ENCODE data around the gene FAM237B.
"Not testable (repeated sequence)": the region's sequence is repeated elsewhere in the genome, so short reads cannot be mapped to it uniquely, and the experiment has no call there.

Gene FAM237B

GRCh38 chr7:90345016-90345415 lies 23.9 kb upstream of the FAM237B start:
- Histone ChIP-seq H3K9me3 (ENCODE audit: low read length) (no peaks in the 10 kb centered on the region), H3K4me1 (ENCODE audit: insufficient read depth, low read length, severe bottlenecking) (peaks cover 22% of the 10 kb centered on the region), H3K27ac (ENCODE audit: low read depth, low read length, poor library complexity, severe bottlenecking) (no peak overlapping the region), H2AFZ (ENCODE audit: low read length) (peak overlapping the region; percentile 61), H3K4me3 (ENCODE audit: low read depth, low read length, poor library complexity, severe bottlenecking) (no peak overlapping the region), H3K9ac (ENCODE audit: low read length) (no peak overlapping the region), H3K4me2 (ENCODE audit: low read length) (no peak overlapping the region; the same call in 1 of the 2 replicates), H3K36me3 (ENCODE audit: insufficient read depth, low read length) (peaks cover 16% of the 10 kb centered on the region), H3K27me3 (ENCODE audit: insufficient read depth, low read length) (no peaks in the 10 kb centered on the region), H4K20me1 (ENCODE audit: insufficient read depth, low read length) (no peaks in the 10 kb centered on the region), H3K79me2 (ENCODE audit: insufficient read depth, low read length) (peaks cover 31% of the 10 kb centered on the region), H3F3A (ENCODE audit: insufficient read depth, low read length) (no peaks in the 10 kb centered on the region), H3K9me2 (ENCODE audit: low read depth, low read length) (no peaks in the 10 kb centered on the region)
- no peak for TF ChIP-seq EZH2 (IDR thresholded peaks at IDR 0.05; ENCODE audit: borderline replicate concordance, low read length)
- TF ChIP-seq CTCF (IDR thresholded peaks at IDR 0.05; ENCODE audit: low read length) = no peak

GRCh38 chr7:90337106-90337505 lies 16.0 kb upstream of the FAM237B start:
- no peak for TF ChIP-seq CTCF (IDR thresholded peaks at IDR 0.05; ENCODE audit: low read length)
- no peak for TF ChIP-seq EZH2 (IDR thresholded peaks at IDR 0.05; ENCODE audit: borderline replicate concordance, low read length)
- no peaks in the 10 kb centered on the region for H3K79me2 ChIP-seq (ENCODE audit: insufficient read depth, low read length)
- no peak overlapping the region for H3K27ac ChIP-seq (ENCODE audit: low read depth, low read length, poor library complexity, severe bottlenecking)
- no peaks in the 10 kb centered on the region for H3K27me3 ChIP-seq (ENCODE audit: insufficient read depth, low read length)
- no peaks in the 10 kb centered on the region for H3K36me3 ChIP-seq (ENCODE audit: insufficient read depth, low read length)
- H3K9me3 ChIP-seq (ENCODE audit: low read length) = no peaks in the 10 kb centered on the region
- H4K20me1 ChIP-seq (ENCODE audit: insufficient read depth, low read length) = no peaks in the 10 kb centered on the region
- H3K4me1 ChIP-seq (ENCODE audit: insufficient read depth, low read length, severe bottlenecking) = no peaks in the 10 kb centered on the region
- H3K4me3 ChIP-seq (ENCODE audit: low read depth, low read length, poor library complexity, severe bottlenecking) = no peak overlapping the region
- no peak overlapping the region for H2AFZ ChIP-seq (ENCODE audit: low read length)
- no peaks in the 10 kb centered on the region for H3F3A ChIP-seq (ENCODE audit: insufficient read depth, low read length)
- no peaks in the 10 kb centered on the region for H3K9me2 ChIP-seq (ENCODE audit: low read depth, low read length)
- H3K9ac ChIP-seq (ENCODE audit: low read length) = no peak overlapping the region
- no peak overlapping the region for H3K4me2 ChIP-seq (ENCODE audit: low read length)

- not testable (repeated sequence) for H3K9me3 ChIP-seq (ENCODE audit: low read length); H4K20me1 ChIP-seq (ENCODE audit: insufficient read depth, low read length); H3K27me3 ChIP-seq (ENCODE audit: insufficient read depth, low read length); H3K4me1 ChIP-seq (ENCODE audit: insufficient read depth, low read length, severe bottlenecking); H3K9me2 ChIP-seq (ENCODE audit: low read depth, low read length); H3K4me2 ChIP-seq (ENCODE audit: low read length); H3K79me2 ChIP-seq (ENCODE audit: insufficient read depth, low read length); H3K27ac ChIP-seq (ENCODE audit: low read depth, low read length, poor library complexity, severe bottlenecking); H2AFZ ChIP-seq (ENCODE audit: low read length); H3K9ac ChIP-seq (ENCODE audit: low read length); H3K36me3 ChIP-seq (ENCODE audit: insufficient read depth, low read length); H3K4me3 ChIP-seq (ENCODE audit: low read depth, low read length, poor library complexity, severe bottlenecking); H3F3A ChIP-seq (ENCODE audit: insufficient read depth, low read length)
Measured at GRCh38 chr7:90334926-90335325, 13.8 kb upstream of the FAM237B start.

- Histone ChIP-seq H3K4me2 (ENCODE audit: low read length) (no peak overlapping the region), H3K9ac (ENCODE audit: low read length) (no peak overlapping the region), H3K4me3 (ENCODE audit: low read depth, low read length, poor library complexity, severe bottlenecking) (no peak overlapping the region), H3K79me2 (ENCODE audit: insufficient read depth, low read length) (no peaks in the 10 kb centered on the region), H3K4me1 (ENCODE audit: insufficient read depth, low read length, severe bottlenecking) (no peaks in the 10 kb centered on the region), H2AFZ (ENCODE audit: low read length) (no peak overlapping the region), H3K27me3 (ENCODE audit: insufficient read depth, low read length) (no peaks in the 10 kb centered on the region), H3K36me3 (ENCODE audit: insufficient read depth, low read length) (no peaks in the 10 kb centered on the region), H3K27ac (ENCODE audit: low read depth, low read length, poor library complexity, severe bottlenecking) (no peak overlapping the region), H4K20me1 (ENCODE audit: insufficient read depth, low read length) (no peaks in the 10 kb centered on the region), H3F3A (ENCODE audit: insufficient read depth, low read length) (no peaks in the 10 kb centered on the region), H3K9me3 (ENCODE audit: low read length) (no peaks in the 10 kb centered on the region), H3K9me2 (ENCODE audit: low read depth, low read length) (no peaks in the 10 kb centered on the region)
- no peak for TF ChIP-seq CTCF (IDR thresholded peaks at IDR 0.05; ENCODE audit: low read length)
- no peak for TF ChIP-seq EZH2 (IDR thresholded peaks at IDR 0.05; ENCODE audit: borderline replicate concordance, low read length)
Measured at GRCh38 chr7:90334193-90334843, 13.2 kb upstream of the FAM237B start.

All from OCI-LY1 (cell line).